ENCODE results near the gene ADAM8.

The ADAM8 gene

GRCh38 chr10:133255323-133255722 is 21.3 kb downstream of the ADAM8 start:
- TF ChIP-seq JUND (IDR thresholded peaks at IDR 0.05; ENCODE audit: low read depth), result no peak
- no peak for DNase-seq (ENCODE audit: low read depth in 1 of 2, low spot score in 1 of 2)
- in situ Hi-C loops (cut with HindIII; ENCODE audit: low pct_unique_long_range_greater_than_20kb, low sequenced_read_pairs), result no loop called here

- no peak for TF ChIP-seq JUND (IDR thresholded peaks at IDR 0.05; ENCODE audit: low read depth)
- no peak for DNase-seq (ENCODE audit: low read depth in 1 of 2, low spot score in 1 of 2)
- in situ Hi-C loops (cut with HindIII; ENCODE audit: low pct_unique_long_range_greater_than_20kb, low sequenced_read_pairs), result no loop called here
Measured at GRCh38 chr10:133254421-133255120, 22.1 kb downstream of the ADAM8 start.

GRCh38 chr10:133253361-133253955 is 23.2 kb downstream of the ADAM8 start:
- in situ Hi-C loops (cut with HindIII; ENCODE audit: low pct_unique_long_range_greater_than_20kb, low sequenced_read_pairs), result no loop called here
- no peak for DNase-seq (ENCODE audit: low read depth in 1 of 2, low spot score in 1 of 2)
- no peak for TF ChIP-seq JUND (IDR thresholded peaks at IDR 0.05; ENCODE audit: low read depth)

- in situ Hi-C loops (cut with HindIII; ENCODE audit: low pct_unique_long_range_greater_than_20kb, low sequenced_read_pairs), result no loop called here
- DNase-seq (ENCODE audit: low read depth in 1 of 2, low spot score in 1 of 2), result no peak
- TF ChIP-seq JUND (IDR thresholded peaks at IDR 0.05; ENCODE audit: low read depth), result no peak
Measured at GRCh38 chr10:133252223-133252552, 24.5 kb downstream of the ADAM8 start.

GRCh38 chr10:133251388-133252222 is 25.1 kb downstream of the ADAM8 start:
- TF ChIP-seq JUND (IDR thresholded peaks at IDR 0.05; ENCODE audit: low read depth), result no peak
- in situ Hi-C loops (cut with HindIII; ENCODE audit: low pct_unique_long_range_greater_than_20kb, low sequenced_read_pairs), result no loop called here
- no peak for DNase-seq (ENCODE audit: low read depth in 1 of 2, low spot score in 1 of 2)

- no peak for TF ChIP-seq JUND (IDR thresholded peaks at IDR 0.05; ENCODE audit: low read depth)
- DNase-seq (ENCODE audit: low read depth in 1 of 2, low spot score in 1 of 2), result no peak
- in situ Hi-C loops (cut with HindIII; ENCODE audit: low pct_unique_long_range_greater_than_20kb, low sequenced_read_pairs), result no loop called here
Measured at GRCh38 chr10:133249975-133250754, 26.5 kb downstream of the ADAM8 start.

GRCh38 chr10:133249094-133249780 is 27.4 kb downstream of the ADAM8 start:
- no peak for DNase-seq (ENCODE audit: low read depth in 1 of 2, low spot score in 1 of 2)
- no peak for TF ChIP-seq JUND (IDR thresholded peaks at IDR 0.05; ENCODE audit: low read depth)
- in situ Hi-C loops (cut with HindIII; ENCODE audit: low pct_unique_long_range_greater_than_20kb, low sequenced_read_pairs), result no loop called here

- TF ChIP-seq JUND (IDR thresholded peaks at IDR 0.05; ENCODE audit: low read depth), result no peak
- DNase-seq (ENCODE audit: low read depth in 1 of 2, low spot score in 1 of 2), result no peak
- in situ Hi-C loops (cut with HindIII; ENCODE audit: low pct_unique_long_range_greater_than_20kb, low sequenced_read_pairs), result no loop called here
Measured at GRCh38 chr10:133248334-133248715, 28.3 kb downstream of the ADAM8 start.

GRCh38 chr10:133247681-133248333 is 28.9 kb downstream of the ADAM8 start:
- in situ Hi-C loops (cut with HindIII; ENCODE audit: low pct_unique_long_range_greater_than_20kb, low sequenced_read_pairs), result no loop called here
- DNase-seq (ENCODE audit: low read depth in 1 of 2, low spot score in 1 of 2), result no peak
- no peak for TF ChIP-seq JUND (IDR thresholded peaks at IDR 0.05; ENCODE audit: low read depth)

GRCh38 chr10:133246236-133246626 is 30.4 kb downstream of the ADAM8 start:
- in situ Hi-C loops (cut with HindIII; ENCODE audit: low pct_unique_long_range_greater_than_20kb, low sequenced_read_pairs), result no loop called here
- DNase-seq (ENCODE audit: low read depth in 1 of 2, low spot score in 1 of 2), result no peak
- no peak for TF ChIP-seq JUND (IDR thresholded peaks at IDR 0.05; ENCODE audit: low read depth)

- DNase-seq (ENCODE audit: low read depth in 1 of 2, low spot score in 1 of 2), result no peak
- no peak for TF ChIP-seq JUND (IDR thresholded peaks at IDR 0.05; ENCODE audit: low read depth)
- in situ Hi-C loops (cut with HindIII; ENCODE audit: low pct_unique_long_range_greater_than_20kb, low sequenced_read_pairs), result no loop called here
Measured at GRCh38 chr10:133245439-133246235, 31.0 kb downstream of the ADAM8 start.
